Measurements from ENCODE around the gene HJV.

HJV gene

GRCh38 chr1:145996433-145997015, 25.0 kb downstream of the HJV start, which contains the start of gene TXNIP:
Gene TXNIP (minus strand): TSS chr1:145996579. CDS start chr1:145996266, 313 bp downstream.
- FAIRE-seq (peak; percentile 95), DNase-seq (ENCODE audit: insufficient read length) (peak; percentile 92)
- TF ChIP-seq POLR2AphosphoS5 (IDR thresholded peaks at IDR 0.05; ENCODE audit: low read depth, low read length) (peak; percentile 99), TAF1 (IDR thresholded peaks at IDR 0.05; ENCODE audit: borderline replicate concordance, low read depth, low read length) (peak; percentile 64; the same call in 1 of the 2 replicates), POLR2A (IDR thresholded peaks at IDR 0.05; ENCODE audit: low read depth, low read length) (peak; percentile 99)

DNA sequence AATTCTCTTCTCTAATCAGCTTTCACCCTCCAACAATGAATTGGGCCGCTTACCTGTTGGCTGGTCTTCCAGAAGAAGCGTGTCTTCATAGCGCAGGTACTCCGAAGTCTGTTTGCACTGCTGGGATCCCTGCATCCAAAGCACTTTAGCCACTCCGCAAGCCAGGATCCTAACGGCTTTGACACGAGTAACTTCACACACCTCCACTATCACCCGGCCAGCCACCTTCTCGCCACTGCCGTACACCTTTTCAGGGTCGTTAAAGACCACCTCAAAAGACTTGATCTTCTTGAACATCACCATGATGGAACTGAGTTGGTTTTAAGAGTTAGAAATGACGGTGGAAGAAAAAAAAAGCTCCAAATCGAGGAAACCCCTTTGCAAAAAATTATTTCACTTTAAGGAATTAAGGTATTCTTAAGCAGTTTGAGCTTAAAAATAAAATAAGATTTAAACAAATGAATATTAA, 25.5 kb downstream of the HJV start:
- TF ChIP-seq POLR2A (IDR thresholded peaks at IDR 0.05; ENCODE audit: low read depth, low read length): no peak
- TF ChIP-seq POLR2AphosphoS5 (IDR thresholded peaks at IDR 0.05; ENCODE audit: low read depth, low read length): no peak
- no peak for TF ChIP-seq TAF1 (IDR thresholded peaks at IDR 0.05; ENCODE audit: borderline replicate concordance, low read depth, low read length)
- DNase-seq (ENCODE audit: insufficient read length) (no peak), FAIRE-seq (no peak)

- no peak for TF ChIP-seq TAF1 (IDR thresholded peaks at IDR 0.05; ENCODE audit: borderline replicate concordance, low read depth, low read length)
- no peak for TF ChIP-seq POLR2AphosphoS5 (IDR thresholded peaks at IDR 0.05; ENCODE audit: low read depth, low read length)
- no peak for TF ChIP-seq POLR2A (IDR thresholded peaks at IDR 0.05; ENCODE audit: low read depth, low read length)
- FAIRE-seq: no peak
- DNase-seq (ENCODE audit: insufficient read length): no peak
These were observed 26.2 kb downstream of the HJV start for GRCh38 chr1:145995148-145995881.

DNA sequence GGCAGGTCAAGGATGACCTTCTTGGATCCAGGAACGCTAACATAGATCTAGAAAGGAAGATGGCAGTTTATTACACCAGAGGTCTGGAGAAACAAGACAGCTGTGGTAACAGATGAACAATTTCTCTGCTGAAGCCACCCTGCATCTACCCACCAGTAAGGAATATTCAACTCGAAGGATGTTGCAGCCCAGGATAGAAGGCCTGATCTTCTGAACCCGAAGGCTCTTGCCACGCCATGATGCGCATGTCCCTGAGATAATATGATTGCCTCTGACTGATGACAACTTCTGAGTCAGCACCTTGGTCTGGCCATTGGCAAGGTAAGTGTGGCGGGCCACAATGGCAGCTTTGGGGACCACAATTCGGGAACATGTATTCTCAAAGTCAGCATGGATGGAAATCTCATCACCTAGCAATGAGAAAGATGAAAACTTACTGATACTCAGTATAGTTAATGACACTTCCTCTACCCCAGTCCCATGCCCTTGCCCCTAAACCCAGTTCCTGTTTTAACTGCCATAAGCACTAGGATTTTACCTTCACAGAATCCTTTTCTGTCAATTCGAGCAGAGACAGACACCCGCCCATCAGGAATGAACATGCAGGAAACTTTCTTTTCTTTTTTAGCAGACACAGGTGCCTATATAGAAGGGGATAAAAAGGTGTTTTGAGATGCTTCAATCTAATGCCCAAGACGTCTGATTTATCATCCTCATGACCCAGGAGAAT, 27.0 kb downstream of the HJV start:
- TF ChIP-seq TAF1 (IDR thresholded peaks at IDR 0.05; ENCODE audit: borderline replicate concordance, low read depth, low read length) (no peak), POLR2A (IDR thresholded peaks at IDR 0.05; ENCODE audit: low read depth, low read length) (peak; percentile 26; the same call in 1 of the 2 replicates), POLR2AphosphoS5 (IDR thresholded peaks at IDR 0.05; ENCODE audit: low read depth, low read length) (peak; percentile 54)
- DNase-seq (ENCODE audit: insufficient read length): no peak

GRCh38 chr1:145993618-145994390, 27.7 kb downstream of the HJV start:
- DNase-seq (ENCODE audit: insufficient read length) (no peak), FAIRE-seq (no peak)
- peak; percentile 48; the same call in 1 of the 2 replicates for TF ChIP-seq POLR2A (IDR thresholded peaks at IDR 0.05; ENCODE audit: low read depth, low read length)
- no peak for TF ChIP-seq TAF1 (IDR thresholded peaks at IDR 0.05; ENCODE audit: borderline replicate concordance, low read depth, low read length)

More for the DNA sequence above, 27.0 kb downstream of the HJV start:
- FAIRE-seq: peak; percentile 46

DNA sequence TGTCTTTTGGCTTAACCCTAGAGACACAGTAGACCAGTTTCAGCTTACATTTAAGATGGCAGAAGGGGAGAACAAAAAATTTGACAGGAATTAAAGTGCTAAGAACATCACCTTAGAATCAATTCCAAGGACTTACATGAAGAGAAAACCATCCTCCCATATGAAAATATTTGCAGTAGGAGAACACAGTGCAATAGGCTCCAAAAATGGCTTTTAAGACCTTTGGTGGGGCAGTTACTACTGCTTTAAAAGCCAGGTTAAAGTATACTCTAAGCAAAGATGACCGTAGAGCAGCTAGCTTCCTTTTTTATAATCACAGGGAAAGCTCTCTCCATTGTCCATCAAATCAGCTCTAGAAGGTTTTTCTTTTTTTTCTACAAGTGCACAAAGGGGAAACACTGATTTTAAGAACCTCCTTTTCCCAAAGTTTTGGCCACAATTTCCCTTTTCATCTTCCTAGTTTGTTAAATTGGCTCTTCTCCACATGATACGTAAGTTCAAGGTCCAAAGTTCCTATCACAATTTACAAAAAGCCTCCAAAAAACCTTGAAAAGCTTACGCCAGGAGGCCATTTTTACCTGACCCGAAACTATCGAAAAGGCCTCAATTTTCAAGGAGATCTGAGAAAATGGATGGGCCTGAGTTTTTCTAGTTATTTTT, 28.4 kb downstream of the HJV start:
- FAIRE-seq (no peak), DNase-seq (ENCODE audit: insufficient read length) (no peak)
- TF ChIP-seq TAF1 (IDR thresholded peaks at IDR 0.05; ENCODE audit: borderline replicate concordance, low read depth, low read length): no peak
- TF ChIP-seq POLR2A (IDR thresholded peaks at IDR 0.05; ENCODE audit: low read depth, low read length): no peak
- TF ChIP-seq POLR2AphosphoS5 (IDR thresholded peaks at IDR 0.05; ENCODE audit: low read depth, low read length): no peak

- DNase-seq (ENCODE audit: insufficient read length) (no peak), FAIRE-seq (no peak)
- TF ChIP-seq TAF1 (IDR thresholded peaks at IDR 0.05; ENCODE audit: borderline replicate concordance, low read depth, low read length) (no peak), POLR2AphosphoS5 (IDR thresholded peaks at IDR 0.05; ENCODE audit: low read depth, low read length) (peak; percentile 67; the same call in 1 of the 2 replicates), POLR2A (IDR thresholded peaks at IDR 0.05; ENCODE audit: low read depth, low read length) (peak; percentile 52; the same call in 1 of the 2 replicates)
These were observed 29.0 kb downstream of the HJV start for GRCh38 chr1:145992502-145992936.

- FAIRE-seq: no peak
- TF ChIP-seq POLR2AphosphoS5 (IDR thresholded peaks at IDR 0.05; ENCODE audit: low read depth, low read length): peak; percentile 97
- TF ChIP-seq POLR2A (IDR thresholded peaks at IDR 0.05; ENCODE audit: low read depth, low read length): peak; percentile 94
- no peak for TF ChIP-seq TAF1 (IDR thresholded peaks at IDR 0.05; ENCODE audit: borderline replicate concordance, low read depth, low read length)
- no peak for DNase-seq (ENCODE audit: insufficient read length)
These were observed 29.7 kb downstream of the HJV start for GRCh38 chr1:145991735-145992412.

GRCh38 chr1:145990249-145990855, 31.2 kb downstream of the HJV start:
- no peak for FAIRE-seq
- DNase-seq (ENCODE audit: insufficient read length): no peak
- TF ChIP-seq POLR2A (IDR thresholded peaks at IDR 0.05; ENCODE audit: low read depth, low read length): no peak; the same call in 1 of the 2 replicates
- TF ChIP-seq TAF1 (IDR thresholded peaks at IDR 0.05; ENCODE audit: borderline replicate concordance, low read depth, low read length): no peak
- TF ChIP-seq POLR2AphosphoS5 (IDR thresholded peaks at IDR 0.05; ENCODE audit: low read depth, low read length): no peak
